GM21526 (cell line): ENCODE measurements around the gene CDKAL1.
"Not testable (repeated sequence)": the region's sequence is repeated elsewhere in the genome, so short reads cannot be mapped to it uniquely, and the experiment has no call there.

Experiments used
- ATAC-seq: cut with Tn5 transposase; IDR thresholded peaks from one replicate; pipeline ENCODE4 v1.9.1; 2021; ENCODE audit warnings: moderate library complexity; ENCODE audit not compliant: unreplicated experiment, low FRiP score

Gene CDKAL1

DNA sequence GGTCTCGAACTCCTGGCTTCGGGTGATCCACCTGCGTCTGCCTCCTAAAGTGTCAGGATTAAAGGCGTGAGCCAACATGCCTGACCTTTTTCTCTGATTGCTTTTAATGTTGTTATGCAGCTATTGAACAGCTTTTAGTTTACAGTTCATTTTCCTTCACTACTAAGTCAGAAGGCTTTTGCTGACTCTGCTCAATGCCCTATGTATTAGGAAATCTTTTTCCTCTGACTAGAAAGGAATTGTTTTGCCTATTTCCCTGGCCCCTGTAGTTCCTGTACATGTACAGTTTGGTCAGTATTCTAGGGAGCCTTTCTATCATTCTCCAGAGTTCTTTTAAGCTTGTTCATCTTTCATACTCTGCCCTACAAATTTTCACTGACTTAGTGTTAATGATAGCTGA lies 280.2 kb downstream of the CDKAL1 start:
- ATAC-seq, result no peak

DNA sequence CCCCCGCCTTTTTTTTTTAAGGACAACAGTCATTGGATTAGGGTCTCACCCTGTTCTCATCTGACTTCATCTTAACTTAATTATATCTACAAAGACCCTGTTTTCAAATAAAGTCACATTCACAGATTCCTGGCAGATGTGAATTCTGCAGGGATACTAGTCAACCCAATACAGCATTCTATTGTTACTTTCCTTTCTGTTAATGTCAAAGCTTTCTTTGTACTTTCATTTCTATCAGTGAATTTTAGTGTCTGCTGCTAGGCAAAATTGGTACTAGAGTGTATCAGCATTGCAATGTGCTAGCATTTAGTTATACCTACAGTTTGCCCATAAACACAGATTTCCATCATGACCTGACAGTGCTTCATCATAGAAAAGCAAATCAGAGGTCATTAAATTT lies 281.9 kb downstream of the CDKAL1 start:
- ATAC-seq, result no peak

DNA sequence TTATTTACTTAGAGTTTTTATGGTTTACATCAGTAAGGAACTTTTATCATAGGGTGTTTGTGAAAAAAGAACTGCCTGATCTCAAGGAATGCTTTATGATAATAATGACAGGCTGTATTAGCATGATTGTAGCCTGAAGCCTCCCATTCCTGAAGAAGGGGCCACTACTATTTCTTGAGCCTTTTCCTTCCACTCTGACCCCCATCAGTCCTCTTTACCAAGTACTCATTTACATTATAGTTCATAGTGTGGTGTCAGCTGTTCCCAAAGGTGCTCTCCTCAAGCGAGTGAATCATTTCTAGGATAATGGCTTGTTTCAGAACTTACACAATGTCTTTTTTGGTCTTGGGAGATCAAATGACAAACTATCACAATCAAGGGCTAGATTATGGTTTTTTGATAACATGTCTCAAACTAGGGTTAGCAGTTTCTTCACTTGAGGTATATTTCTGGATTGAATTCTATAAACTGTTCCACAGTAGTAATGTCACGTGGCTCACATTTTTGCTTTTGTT lies 283.6 kb downstream of the CDKAL1 start:
- ATAC-seq, result no peak

DNA sequence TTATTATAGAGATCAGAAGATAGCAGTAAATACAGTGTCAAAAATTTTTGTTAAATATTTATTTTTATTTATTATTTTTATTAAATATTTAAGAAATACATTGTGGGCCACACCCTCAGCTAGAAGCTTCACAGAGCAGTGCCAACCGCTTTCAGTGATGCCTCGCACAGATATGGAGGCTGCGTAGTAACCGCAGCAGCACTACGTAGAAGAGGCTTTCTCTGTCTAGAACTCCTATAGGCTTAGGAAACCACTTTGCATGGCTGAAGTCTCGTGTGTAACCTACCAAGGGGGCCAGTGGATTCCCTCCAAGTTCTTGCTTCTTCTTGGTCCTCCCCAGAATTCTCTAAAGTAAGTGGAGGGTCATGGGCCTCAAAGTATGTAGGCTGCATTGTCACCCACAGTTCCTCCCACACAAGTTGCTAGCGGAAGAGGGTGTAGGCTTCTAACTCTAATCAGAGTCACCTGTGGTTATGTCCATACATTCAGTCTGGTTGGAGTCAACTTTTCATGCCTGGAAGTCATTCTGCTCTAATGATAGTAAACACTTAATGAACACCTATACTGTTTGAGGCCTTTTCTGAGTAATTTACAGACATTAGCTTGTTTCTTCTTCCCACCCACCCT lies 285.6 kb downstream of the CDKAL1 start:
- no peak for ATAC-seq

DNA sequence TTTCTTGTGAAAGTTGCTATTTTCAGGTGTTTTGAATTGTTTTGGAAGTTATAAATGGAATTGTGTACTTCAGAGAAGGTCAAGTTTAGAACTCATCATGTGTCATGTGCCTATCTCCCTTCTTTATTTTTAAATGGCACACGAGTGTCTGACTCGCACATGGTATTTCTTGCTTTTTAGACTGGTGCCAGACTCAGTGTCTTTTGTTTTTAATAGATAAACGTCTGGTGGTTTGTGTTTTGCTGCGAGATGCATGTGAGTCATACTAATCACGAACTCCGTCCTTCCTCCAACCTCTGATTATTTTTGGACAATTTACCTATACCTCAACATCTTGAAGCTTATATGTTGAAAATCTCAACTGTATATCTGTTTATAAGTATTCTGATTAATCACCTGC lies 292.1 kb downstream of the CDKAL1 start:
- ATAC-seq, result no peak

DNA sequence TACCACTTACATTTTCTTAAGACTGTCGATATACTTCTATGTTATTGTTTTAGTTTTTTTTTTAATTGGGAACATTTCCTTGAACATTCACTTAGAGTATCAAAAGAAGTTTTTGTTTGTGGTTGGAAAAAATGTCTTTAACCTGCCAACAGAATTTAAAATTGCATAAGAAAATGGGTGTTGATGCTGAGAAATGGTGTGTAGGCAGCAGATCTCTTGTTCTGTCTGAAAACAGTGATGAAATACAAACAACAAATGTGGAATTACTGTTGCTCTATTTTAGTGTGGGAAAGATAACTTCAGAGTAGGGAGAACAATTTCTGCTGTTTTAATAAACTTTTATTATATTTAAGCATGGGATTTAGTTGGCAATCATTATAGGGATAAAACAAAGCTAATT lies 293.5 kb downstream of the CDKAL1 start:
- ATAC-seq, result no peak

DNA sequence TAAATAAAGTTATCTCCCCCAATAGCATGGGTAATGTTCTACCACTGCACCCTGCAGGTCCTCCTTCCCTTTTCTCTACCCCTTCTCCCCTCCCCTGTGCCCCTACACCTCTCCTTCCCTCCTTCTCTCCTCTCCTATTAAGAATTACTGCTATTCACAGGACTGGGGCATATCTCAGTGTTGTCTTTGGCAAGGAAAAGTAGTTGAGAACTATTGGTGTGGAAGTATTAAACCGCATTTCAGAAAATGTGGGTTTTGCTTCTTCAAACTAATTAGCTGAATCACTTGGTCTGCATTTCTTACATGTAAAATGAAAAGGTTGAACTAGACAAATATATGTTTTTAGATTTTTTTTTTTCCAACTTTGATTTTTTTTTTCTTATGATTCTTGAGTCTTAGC lies 296.3 kb downstream of the CDKAL1 start:
- ATAC-seq, result no peak

DNA sequence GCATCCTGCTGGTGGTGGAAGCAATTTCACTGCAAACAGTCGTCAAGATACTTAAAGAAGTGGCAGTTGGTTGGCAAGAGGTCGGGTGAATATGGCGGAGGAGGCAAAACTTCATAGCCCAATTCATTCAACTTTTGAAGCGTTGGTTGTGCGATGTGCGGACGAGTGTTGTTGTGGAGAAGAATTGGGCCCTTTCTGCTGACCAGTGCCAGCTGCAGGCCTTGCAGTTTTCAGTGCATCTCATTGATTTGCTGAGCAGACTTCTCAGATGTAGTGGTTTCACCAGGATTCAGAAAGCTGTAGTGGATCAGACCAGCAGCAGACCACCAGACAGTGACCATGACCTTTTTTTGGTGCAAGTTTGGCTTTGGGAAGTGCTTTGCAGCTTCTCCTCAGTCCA lies 297.0 kb downstream of the CDKAL1 start:
- not testable (repeated sequence) for ATAC-seq

DNA sequence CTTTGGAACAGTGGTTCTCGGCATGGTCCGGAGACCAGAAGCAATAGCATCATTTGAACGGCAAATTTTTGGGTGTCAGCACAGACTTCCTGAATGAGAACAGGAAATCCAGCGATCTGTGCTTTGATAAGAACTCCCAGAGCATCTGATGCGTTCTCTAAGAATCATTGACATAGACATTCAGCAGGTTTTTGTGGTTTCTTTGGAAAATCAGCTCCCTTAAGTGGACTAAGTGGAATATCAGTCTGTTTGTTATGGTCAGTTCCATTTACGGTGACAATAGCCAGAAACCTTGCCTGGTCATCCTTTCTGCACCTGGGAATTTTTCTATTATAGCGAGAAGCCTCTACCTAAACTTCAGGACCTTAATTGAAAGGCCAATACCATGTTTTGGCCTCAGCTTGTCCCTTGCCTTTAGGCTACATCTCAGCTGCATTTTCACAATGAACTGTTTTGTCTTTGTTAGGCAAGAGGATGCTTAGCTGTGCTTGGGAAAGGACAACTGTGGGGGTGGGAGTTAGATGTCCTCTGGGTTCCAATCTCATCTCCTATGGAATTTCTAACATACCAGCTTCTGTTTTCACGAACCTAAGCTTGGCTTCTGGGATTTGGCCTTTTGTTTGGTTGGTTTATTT lies 299.7 kb downstream of the CDKAL1 start:
- no peak for ATAC-seq

DNA sequence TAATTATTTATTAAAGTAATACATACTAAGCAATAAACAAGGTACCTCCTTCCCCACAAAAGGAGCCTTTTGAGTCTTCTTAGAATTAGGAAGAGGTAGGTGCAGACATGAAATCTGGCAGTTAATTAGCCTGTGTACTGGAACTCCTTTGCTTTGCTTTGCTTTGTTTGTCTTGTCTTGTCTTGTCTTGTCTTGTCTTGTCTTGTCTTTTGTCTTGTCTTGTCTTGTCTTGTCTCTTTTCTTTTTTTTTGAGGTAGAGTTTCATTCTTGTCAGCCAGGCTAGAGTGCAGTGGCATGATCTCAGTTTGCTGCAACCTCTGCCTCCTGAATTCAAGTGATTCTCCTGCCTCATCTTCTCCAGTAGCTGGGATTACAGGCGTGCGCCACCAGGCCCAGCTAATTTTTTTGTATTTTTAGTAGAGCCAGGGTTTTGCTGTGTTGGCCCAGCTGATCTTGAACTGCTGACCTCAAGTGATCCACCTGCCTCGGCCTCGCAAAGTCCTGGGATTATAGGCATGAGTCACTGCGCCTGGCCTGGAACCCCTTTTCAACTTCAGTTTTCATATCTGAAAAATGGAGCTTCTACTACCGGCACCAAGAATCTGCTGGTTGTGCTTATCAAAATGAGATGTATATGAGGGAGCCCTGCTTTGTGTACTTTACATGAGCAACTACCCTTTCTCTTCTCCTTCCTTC lies 301.2 kb downstream of the CDKAL1 start:
- no peak for ATAC-seq

DNA sequence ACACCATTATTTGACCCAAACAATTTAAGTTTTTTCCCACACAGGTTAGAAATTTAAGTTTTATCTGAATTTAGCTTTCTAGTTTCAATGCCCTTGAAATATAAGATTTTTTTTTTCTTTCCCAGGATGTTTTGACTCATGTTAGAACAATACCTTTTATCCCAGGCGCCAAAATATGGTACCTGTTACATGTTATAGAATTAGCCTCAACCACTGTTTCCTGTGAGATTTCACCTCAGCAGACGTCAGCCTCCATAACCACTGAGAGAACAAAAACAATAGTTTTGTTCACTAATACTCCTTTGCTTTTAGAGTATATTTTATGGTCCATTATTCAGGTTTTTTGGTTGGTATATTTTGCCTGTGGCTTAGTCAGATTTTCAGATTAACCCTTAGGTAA lies 302.9 kb downstream of the CDKAL1 start:
- no peak for ATAC-seq

DNA sequence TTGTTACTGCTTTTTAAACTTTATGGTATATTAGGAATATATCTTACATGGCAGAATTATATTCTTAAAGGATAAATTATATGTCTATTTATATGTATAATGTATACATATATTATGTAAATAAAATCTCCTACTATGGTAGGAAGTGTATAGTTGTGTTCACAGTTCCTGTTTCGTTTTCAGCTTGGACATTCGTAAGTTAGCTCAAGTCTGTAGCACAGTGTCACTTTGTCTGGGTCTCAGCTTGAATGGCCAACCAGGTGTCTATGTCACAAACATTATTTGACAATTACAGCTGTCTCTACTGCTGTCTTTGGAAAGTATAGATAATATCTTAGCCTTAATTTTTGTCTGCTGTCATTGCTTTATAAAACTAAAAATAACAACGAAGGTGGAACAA lies 303.9 kb downstream of the CDKAL1 start:
- ATAC-seq, result no peak

DNA sequence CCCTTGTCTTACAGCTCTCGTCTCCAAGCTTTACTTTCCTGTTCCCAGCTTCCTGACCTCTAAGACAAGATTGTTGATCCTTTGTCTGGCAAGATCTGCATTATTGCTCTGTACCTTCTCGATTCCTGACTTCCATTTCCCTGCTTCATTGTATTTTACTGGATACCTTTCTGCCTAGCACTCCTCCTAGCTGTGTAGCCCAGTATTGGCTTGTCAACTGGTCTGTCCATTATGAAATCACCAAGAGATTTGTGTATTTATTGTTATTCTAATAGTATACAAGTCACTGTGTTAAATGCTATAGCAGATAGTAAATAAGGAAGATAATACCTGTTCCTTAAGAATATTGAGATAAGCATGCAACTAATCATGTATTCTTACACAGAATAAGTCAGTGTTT lies 305.4 kb downstream of the CDKAL1 start:
- no peak for ATAC-seq

DNA sequence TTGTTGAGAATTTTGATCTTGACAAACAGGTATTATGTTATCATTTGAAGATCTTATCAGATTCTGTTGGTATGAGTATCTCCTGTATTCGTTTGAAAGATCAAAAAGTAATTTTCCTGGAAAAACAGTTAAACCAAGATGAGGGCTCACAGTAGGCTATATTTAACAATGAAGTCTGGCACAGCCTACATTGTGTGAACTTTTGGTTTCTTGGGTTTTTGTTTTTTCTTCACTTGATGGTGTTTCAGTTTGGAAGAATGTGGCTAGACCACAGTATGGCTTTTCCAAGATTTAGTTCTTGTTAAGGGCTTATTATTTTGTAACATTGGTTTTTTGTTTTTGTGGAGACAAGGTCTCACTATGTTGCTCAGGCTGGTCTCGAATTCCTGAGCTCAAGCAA lies 306.4 kb downstream of the CDKAL1 start:
- no peak for ATAC-seq

DNA sequence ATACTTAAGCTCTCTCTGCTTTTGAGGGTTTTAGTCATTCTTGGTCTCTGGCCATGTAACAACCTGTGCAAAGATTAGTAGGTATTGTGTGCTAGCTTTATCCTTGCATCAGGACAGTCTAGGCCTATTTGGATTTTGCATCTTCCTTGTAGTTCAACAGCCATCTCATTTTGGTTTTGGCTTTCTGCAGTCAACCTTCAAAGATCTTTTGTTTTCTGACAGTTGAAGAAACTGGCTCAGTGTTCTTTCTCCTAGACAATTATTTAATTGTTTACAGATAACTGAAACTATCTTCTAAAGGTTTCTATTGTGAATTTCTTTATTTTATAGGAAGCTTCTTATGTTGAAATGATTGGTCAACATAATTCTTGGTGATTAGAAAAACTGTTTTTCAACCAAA lies 307.5 kb downstream of the CDKAL1 start:
- no peak for ATAC-seq

DNA sequence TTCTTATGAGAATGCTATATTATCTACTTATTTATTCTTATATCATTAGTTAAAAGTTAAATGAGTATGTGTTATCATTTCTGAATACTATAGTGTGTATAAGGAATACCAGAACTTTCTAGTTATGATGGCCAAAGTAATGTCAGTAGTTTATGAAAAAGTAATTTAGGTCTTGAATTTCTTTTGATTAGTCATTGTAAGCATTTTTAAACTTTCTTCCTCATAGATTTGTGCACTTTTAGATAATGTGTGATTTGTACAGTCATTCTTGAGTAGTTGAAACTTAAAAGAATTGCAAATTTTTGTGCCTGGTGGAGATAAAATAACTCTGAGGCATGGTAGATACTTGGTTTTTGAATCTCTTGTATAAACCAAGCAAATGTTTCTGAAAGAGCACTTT lies 311.3 kb downstream of the CDKAL1 start:
- ATAC-seq, result no peak

DNA sequence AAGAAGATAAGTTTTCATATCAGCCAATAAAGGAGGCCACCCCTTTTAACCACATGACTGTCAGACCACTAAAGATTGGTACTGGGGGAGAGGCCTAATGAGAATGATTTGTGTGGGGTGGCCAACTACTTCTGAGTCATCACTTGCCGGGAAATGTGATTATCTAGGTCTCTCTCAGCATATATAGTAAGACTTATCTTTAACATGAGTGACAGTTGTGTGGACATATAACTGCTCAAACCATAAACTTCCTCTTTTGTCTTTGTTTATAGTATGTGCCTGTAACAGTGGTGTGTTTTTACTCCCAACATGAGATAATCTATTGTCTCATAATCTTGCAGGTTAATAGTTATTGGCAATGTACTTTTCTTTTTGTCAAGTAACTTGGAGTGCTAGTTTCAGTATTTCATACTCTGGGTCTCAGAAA lies 312.4 kb downstream of the CDKAL1 start:
- ATAC-seq, result no peak

DNA sequence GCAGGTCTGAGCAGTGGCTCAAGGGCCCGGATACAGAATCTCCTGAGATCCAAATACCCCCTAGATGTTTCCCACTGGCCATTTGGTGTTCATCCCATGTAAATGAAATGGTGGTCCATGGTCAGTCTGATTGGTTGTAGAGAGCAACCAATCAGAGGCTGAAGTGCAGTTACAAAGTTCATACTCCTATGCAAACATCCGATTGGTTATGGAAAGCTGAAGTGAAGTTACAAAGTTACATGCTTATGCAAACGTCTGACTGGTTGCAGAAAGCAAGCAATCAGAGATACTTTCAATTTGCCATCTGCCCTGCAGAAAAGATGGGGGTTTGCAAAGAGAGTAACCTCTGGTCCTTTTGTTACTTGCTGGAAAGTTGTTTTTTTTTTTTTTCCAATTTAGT lies 313.6 kb downstream of the CDKAL1 start:
- no peak for ATAC-seq

DNA sequence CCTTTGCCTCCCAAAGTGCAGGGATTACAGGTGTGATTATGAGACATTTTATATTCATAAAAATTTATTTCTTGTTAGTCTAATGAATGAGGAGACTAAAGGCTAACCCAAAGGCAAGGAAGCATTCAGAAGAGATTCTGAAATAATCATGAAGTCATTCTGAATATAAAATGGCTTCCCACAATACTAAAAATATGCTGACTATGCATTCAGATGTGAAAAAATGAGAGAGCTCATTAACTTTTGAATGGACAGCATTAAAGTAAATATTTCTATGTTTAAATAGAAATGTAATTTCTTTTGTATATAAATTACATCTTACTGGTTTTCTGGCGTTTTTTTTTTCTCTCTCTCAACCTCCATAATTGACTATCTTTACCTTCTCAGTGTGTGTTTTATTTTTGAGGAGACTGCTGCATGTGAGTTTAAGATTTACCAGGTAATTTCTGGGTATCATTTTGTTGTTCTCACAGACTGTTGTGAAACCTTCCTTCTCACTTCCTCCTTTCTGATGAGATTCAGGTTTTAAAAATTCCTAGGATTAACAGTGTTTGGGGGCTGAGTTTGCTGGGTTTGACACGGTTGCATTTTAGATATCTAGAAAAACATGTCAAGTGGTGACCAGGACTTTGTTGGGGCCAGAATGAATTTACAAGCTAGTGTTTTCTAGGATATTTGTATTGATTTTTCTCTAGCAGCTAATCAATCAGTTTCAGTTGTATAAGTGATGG lies 316.6 kb downstream of the CDKAL1 start:
- no peak for ATAC-seq

DNA sequence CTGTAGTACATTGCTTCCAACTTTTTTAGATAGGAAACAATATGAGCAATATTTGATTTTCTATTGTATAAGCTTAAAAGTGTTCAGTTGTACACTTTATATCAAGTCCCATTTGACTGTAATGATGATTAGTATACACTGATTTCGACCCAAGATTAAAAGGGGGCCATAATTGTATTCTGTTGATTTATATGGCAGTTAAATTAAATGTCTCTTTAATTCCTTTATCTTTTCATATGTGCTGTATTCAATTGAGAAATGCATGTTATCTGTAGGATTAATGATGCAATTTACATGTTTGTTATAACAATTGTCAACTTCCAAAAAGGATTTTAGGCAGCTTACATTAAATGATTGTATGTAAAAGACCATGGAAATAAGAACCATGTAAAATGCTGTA lies 317.5 kb downstream of the CDKAL1 start:
- ATAC-seq, result no peak

DNA sequence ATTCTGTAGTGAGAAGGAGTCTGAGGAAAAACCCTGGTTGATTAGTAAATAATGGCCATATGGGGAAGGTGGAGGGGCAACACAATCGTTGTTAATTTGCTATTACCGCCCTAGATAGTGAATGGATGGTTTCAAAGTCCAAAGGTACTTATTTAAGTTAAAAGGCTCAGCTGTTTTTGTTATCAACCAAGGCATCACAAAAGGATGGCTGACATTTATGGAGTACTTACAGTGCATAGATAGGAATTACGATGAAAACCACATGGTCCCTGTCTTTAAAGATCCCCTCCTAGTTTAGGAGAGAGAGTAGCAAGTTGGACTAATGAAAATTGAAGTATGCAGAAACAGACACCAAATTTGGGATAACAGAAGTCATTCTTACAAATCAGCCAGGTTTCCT lies 319.6 kb downstream of the CDKAL1 start:
- no peak for ATAC-seq
